GF-D8 (cell line): ENCODE measurements around the gene MYLK.
"Not testable (repeated sequence)": the region's sequence is repeated elsewhere in the genome, so short reads cannot be mapped to it uniquely, and the experiment has no call there.

Experiments used
- DNase-seq: peaks from one replicate; lab custom pipeline; 2025; lab: John Stamatoyannopoulos, UW

MYLK gene

GRCh38 chr3:123749711-123750110 is 134.4 kb downstream of the MYLK start:
- DNase-seq: peak; percentile 1

DNA sequence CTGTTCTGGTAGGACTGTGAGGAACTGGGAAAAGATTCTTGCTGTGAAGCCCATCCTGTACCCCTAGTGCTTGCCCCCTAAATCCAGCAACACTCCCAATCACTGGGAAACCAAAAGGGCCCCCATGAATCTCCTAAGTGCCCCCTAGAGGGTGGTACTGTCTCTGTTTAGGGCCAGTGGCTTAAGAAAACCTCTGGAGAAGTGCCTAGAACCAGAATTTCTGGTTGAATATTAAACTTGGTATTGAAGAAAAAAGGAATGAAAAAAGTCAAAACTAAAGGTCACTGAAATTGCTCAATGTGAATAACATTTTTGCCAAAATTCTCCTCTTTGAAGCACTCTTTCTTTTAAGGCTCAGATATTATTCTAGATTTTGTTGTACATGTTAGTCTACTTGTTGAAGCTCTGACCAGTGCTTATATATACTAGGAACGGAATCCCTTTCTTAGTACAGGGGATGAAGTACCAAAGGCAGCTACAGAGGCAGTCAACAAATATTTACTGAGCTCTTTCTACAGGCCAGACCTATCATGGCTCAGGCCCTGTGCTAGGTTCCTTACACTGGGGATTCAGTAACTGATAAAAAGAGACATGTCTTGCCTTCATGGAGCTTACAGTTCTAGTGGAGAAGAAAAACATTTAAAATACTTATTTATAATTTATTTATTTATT is 138.8 kb downstream of the MYLK start:
- no peak for DNase-seq

DNA sequence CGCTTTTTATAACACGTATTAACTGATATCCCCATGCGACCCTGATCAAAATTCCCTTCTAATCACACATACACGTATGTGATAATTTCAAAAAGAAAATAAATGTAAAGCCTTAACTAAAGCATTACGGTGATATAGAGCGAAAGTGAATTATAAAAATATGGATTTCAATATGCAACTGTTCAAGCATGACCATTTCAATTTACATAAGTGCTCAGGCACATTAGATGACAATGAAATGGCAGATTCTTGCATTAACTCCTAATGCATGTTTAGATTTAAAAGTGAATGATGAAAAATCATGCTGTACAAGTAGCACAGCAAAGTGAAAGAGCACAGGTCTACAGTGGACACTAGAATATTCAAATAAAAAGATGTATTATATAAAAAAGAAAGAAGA is 140.1 kb downstream of the MYLK start:
- no peak for DNase-seq

DNA sequence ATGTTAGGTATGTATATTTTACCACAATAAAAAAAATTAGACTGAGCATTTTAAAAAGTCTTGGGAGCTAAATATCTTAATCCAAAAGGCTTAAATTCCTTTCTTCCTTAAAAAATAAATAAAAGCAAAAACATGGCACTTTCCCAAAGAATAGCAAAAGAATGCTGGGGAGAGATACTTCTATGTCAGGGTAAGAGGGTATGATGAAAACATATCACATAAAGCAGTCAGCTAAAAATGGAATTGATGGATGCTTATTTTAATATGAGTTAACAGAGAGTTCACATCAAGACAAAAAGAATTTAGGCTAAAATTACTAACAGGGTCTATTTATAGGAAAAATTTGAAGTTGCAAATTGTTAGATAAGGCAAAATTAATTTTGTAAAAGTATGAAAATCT is 141.0 kb downstream of the MYLK start:
- no peak for DNase-seq

GRCh38 chr3:123741041-123741511 is 143.1 kb downstream of the MYLK start:
- no peak for DNase-seq

- no peak for DNase-seq
Observed at GRCh38 chr3:123740391-123740822, 143.7 kb downstream of the MYLK start.

DNA sequence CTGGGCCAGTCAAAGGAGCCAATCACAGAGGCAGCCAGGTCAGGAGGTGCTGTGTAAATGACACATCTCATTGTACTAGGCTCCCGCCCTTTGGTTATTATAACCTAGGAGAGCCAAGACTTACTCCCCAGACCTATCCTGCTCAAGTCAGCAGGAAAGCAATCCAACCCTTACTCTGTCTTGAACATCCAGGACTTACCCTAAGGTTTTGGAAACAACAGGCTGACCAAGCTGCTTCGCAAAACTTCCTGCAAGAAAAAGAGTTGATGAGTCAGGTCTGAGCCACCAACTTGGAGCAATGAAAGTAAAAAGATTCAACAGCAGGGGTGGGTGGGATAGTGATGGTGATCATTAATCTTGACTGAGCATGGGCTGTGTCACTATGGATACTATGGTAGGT is 144.4 kb downstream of the MYLK start:
- no peak for DNase-seq

DNA sequence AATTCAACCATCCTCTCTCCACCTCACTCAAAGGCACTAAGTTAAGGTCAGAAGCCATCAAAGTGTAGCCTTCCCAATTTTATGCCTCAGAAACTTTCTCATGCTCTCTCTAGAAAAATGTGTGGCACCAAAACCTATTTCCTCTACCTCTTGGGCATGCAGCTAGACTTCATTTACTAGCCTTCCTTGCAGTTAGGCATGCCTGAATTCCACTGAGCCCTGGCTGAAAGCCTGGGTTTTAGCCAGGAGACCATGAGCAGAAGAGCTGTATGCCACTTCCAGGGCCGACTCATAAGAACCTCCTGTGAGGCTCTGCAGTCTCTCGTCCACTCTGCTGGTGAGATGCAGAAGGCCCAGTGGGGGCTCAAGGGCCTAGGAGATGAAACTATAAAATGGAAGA is 145.0 kb downstream of the MYLK start:
- DNase-seq: no peak

GRCh38 chr3:123738522-123738921 is 145.6 kb downstream of the MYLK start:
- not testable (repeated sequence) for DNase-seq

DNA sequence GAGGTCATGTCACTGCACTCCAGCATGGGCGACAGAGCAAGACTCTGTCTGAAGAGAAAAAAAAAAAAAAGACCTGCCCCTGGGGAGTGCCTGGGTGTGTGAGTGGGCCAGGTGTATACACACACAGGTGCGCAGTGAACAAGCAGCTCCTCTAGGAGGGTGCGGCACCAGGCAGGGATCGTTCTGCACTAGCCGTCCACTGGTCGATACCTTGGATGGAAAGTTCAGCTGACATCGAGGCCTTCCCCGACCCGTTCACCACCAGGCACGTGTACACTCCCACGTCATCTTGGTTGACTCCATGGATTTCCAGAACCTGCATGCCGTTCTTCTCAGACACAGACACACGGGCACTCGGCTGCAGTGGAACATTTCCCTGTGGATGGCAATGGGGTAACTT is 147.0 kb downstream of the MYLK start:
- no peak for DNase-seq

GRCh38 chr3:123735456-123735855 is 148.7 kb downstream of the MYLK start:
- no peak for DNase-seq

- no peak for DNase-seq
Observed at GRCh38 chr3:123734527-123734902, 149.6 kb downstream of the MYLK start.

DNA sequence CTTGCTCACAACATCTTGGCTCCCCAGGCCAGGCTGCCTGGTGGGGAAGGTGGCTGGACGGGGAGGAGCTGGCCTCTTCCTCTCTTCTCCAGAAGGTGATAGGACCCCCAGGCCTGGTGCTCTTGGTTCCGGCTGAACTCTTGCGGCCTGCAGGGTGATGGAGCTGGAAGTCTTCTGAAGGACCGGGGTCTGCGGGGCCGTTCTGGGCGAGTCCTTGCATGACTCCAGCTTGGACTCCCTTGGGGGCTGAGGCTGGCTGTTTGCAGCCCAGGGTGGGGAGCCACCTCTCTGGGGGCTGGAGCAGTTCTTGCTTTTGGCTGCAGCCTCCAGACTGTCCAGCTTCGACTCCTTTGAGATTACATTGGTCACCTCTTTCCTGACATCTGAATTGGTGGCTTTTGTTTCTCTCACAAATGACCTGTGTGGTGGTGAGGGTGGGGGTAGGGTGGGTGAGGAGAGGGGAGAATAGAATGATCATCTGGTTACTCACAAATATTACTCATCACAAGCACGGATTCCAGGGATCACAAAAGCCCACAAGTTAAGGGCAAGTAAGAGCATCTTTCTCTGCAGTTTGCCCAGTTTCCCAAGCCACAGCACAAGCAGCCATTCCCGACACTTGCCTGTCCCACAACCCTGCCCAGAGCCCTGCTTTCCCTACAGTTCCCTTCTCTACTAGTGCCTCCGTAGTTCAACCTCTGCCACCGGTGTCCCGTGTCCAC is 150.2 kb downstream of the MYLK start:
- DNase-seq: no peak

- DNase-seq: no peak
Observed at GRCh38 chr3:123733341-123733740, 150.8 kb downstream of the MYLK start.

GRCh38 chr3:123732447-123732846 is 151.7 kb downstream of the MYLK start:
- DNase-seq: no peak

GRCh38 chr3:123730829-123731228 is 153.3 kb downstream of the MYLK start:
- no peak for DNase-seq

- DNase-seq: no peak
Observed at GRCh38 chr3:123728991-123729390, 155.1 kb downstream of the MYLK start.

DNA sequence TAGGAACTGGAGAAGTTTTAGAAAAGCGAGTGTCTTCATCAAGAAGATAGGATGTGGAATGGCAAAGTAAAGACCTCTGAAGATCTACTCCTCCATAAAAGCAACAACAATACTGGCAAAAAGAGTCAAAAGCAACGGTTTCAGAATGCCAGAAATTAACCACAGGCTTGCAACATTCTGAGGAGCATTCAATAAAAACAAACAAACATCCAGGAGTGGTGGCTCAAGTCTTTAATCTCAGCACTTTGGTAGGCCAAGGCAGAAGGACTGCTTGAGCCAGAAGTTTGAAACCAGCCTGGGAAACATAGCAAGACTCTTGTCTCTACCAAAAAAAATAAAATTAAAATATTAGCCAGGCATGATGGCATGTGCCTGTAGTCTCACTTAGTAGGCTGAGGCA is 156.1 kb downstream of the MYLK start:
- no peak for DNase-seq

- DNase-seq: no peak
Observed at GRCh38 chr3:123725652-123726400, 158.3 kb downstream of the MYLK start.

DNA sequence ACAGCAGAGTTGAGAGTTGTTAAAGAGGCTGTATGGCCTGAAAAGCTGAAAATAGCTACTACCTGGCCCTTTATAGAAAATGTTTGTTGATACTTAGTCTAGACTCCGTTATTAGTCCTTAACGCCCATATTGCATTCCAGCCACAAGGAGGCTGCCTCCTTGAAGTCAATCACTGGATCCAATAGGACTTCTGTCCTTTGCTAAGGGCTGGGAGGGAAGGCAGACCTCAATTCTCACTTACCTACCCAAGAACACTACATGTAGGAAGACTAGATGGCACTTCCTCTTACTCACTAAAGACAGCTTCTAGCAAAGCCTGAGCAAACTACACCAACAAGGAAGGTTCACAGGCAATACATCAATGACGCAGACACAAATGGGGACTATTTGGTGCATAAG is 159.8 kb downstream of the MYLK start:
- DNase-seq: no peak

- DNase-seq: peak; percentile 24
Observed at GRCh38 chr3:123723522-123724168, 160.5 kb downstream of the MYLK start.

GRCh38 chr3:123723070-123723469 is 161.1 kb downstream of the MYLK start:
- DNase-seq: no peak
